Endodermal cell (in vitro differentiated cells): Measurements from ENCODE around the gene AZIN2. TPM values are rescaled to one million over a fixed set of nuclear protein-coding genes. Genes with fewer than 3 reads are reported as not detected.

Experiments
- DNase-seq: peaks from one replicate; pipeline ENCODE4 v3.0.0-alpha.2; 2017
- H3K27ac ChIP-seq: 2 replicates; pipeline ENCODE4 v1.5.1; 2013; ENCODE audit warnings: mild to moderate bottlenecking, low read depth, low read length, moderate library complexity
- H3K27me3 ChIP-seq: 2 replicates; pipeline ENCODE4 v1.6.1; 2013; ENCODE audit warnings: mild to moderate bottlenecking, low read length, moderate library complexity; ENCODE audit not compliant: insufficient read depth, control insufficient read depth, poor library complexity, severe bottlenecking
- H3K36me3 ChIP-seq: 2 replicates; pipeline ENCODE4 v1.7.0; 2013; ENCODE audit warnings: mild to moderate bottlenecking, low read length, moderate library complexity; ENCODE audit not compliant: control insufficient read depth, insufficient read depth
- H3K4me1 ChIP-seq: one replicate; pipeline ENCODE4 v1.7.0; 2013; ENCODE audit warnings: low read length; ENCODE audit not compliant: control insufficient read depth, insufficient read depth
- H3K4me3 ChIP-seq: 2 replicates; pipeline ENCODE4 v1.5.1; 2013; ENCODE audit warnings: mild to moderate bottlenecking, low read length, moderate library complexity
- H3K9ac ChIP-seq: 2 replicates; pipeline ENCODE4 v1.6.1; 2013; ENCODE audit warnings: mild to moderate bottlenecking, low read length, moderate library complexity; ENCODE audit not compliant: poor library complexity, severe bottlenecking; ENCODE audit errors: extremely low read depth
- H3K9me3 ChIP-seq: 2 replicates; pipeline ENCODE4 v1.6.1; 2013; ENCODE audit warnings: mild to moderate bottlenecking, low read length, moderate library complexity; ENCODE audit not compliant: control insufficient read depth
- H3K27ac Mint-ChIP-seq: 2 replicates; pipeline ENCODE4 v1.8.0; 2020; ENCODE audit warnings: mixed read lengths
- H3K27me3 Mint-ChIP-seq: 2 replicates; pipeline ENCODE4 v1.8.0; 2021; ENCODE audit warnings: mild to moderate bottlenecking, mixed read lengths; ENCODE audit not compliant: insufficient read depth
- H3K36me3 Mint-ChIP-seq: 2 replicates; pipeline ENCODE4 v1.8.0; 2020; ENCODE audit warnings: low read depth, mixed read lengths
- H3K4me1 Mint-ChIP-seq: 2 replicates; pipeline ENCODE4 v1.8.0; 2020; ENCODE audit warnings: mixed read lengths
- H3K4me3 Mint-ChIP-seq: 2 replicates; pipeline ENCODE4 v1.8.0; 2020; ENCODE audit warnings: mild to moderate bottlenecking, moderate library complexity, mixed read lengths
- H3K9me3 Mint-ChIP-seq: 2 replicates; pipeline ENCODE4 v1.8.0; 2020; ENCODE audit warnings: mild to moderate bottlenecking, mixed read lengths
- CTCF ChIP-seq: fragments of 200-600 bp; sonication (generic); conservative IDR thresholded peaks from 2 replicates; pipeline ENCODE4 v1.5.0; 2021; ENCODE audit warnings: antibody characterized with exemption, mild to moderate bottlenecking
- WGBS, 2 experiments: methylation state at CpG; one replicate each; pipeline versions ENCODE4 v1.1.5 to v1.1.7; 2013; ENCODE audit warnings: missing lambda C conversion rate in 2 of 2, mixed read lengths in 1 of 2; ENCODE audit not compliant: insufficient coverage in 1 of 2, insufficient read length in 1 of 2; 5-methylcytosine and 5-hydroxymethylcytosine counted together
- total RNA-seq, 2 donors: library from RNA; stranded (reverse); fragmentation: NEBNext Ultra II Directional in 1 of 2; extraction: Animal tissue kit (Norgen Biotek cat#: 25700) in 1 of 2; gene quantifications; 2 replicates in 1 of 2; 3 replicates in 1 of 2; pipeline ENCODE4 v1.2.1, GENCODE V29; 2021

Gene AZIN2
- total RNA-seq, 2 donors from 2014 or later, result 1.7 to 3.0 TPM

- Histone ChIP-seq H3K36me3 (no peaks in the 10 kb centered on the region), H3K4me3 (no peak overlapping the region), H3K27ac (peak overlapping the region; percentile 37), H3K27me3 (no peaks in the 10 kb centered on the region), H3K9ac (no peak overlapping the region), H3K9me3 (no peaks in the 10 kb centered on the region), H3K4me1 (no peaks in the 10 kb centered on the region)
- peak; percentile 84 for DNase-seq
- H3K27me3 Mint-ChIP-seq, result no peaks in the 10 kb centered on the region
- no peaks in the 10 kb centered on the region for H3K9me3 Mint-ChIP-seq
- no peaks in the 10 kb centered on the region for H3K36me3 Mint-ChIP-seq
- no peak overlapping the region for H3K4me3 Mint-ChIP-seq
- H3K4me1 Mint-ChIP-seq, result peaks cover 11% of the 10 kb centered on the region
- 59 to 72% methylated on average over 8 to 9 of the region's 9 CpGs for WGBS, 2 experiments
- peak overlapping the region; percentile 59 for H3K27ac Mint-ChIP-seq
- TF ChIP-seq CTCF, result peak; percentile 48
These were observed 59.5 kb downstream of the AZIN2 start for GRCh38 chr1:33140153-33141149.

DNA sequence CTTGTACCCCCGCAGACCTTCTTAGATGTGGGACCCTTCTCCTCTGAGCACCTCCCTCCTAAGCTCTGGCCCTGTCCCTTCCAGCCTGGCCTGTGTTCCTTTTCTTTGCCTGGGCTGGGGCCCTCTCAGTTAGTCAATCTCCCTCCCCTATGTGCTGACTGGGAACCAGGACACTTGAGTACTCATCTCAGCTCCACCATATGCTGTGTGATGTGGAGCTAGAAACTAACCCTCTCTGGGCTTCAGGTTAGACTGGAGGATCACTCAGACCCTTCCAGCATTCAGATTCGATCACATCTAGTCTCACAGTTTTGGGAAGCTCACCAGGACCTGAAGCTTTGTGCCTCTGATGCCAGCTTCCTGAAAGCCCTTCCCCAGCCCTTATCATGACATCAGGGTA is 60.3 kb downstream of the AZIN2 start:
- H3K36me3 Mint-ChIP-seq, result no peaks in the 10 kb centered on the region
- no peak for DNase-seq
- no peaks in the 10 kb centered on the region for H3K27me3 Mint-ChIP-seq
- Histone ChIP-seq H3K9me3 (no peaks in the 10 kb centered on the region), H3K4me1 (no peaks in the 10 kb centered on the region), H3K27me3 (no peaks in the 10 kb centered on the region), H3K9ac (no peak overlapping the region), H3K27ac (no peak overlapping the region), H3K36me3 (no peaks in the 10 kb centered on the region), H3K4me3 (no peak overlapping the region)
- H3K4me3 Mint-ChIP-seq, result no peak overlapping the region
- no peaks in the 10 kb centered on the region for H3K9me3 Mint-ChIP-seq
- H3K4me1 Mint-ChIP-seq, result peaks cover 11% of the 10 kb centered on the region
- TF ChIP-seq CTCF, result no peak
- 88 to 94% methylated on average over 2 of the region's 2 CpGs for WGBS, 2 experiments
- peak overlapping the region; percentile 59 for H3K27ac Mint-ChIP-seq

DNA sequence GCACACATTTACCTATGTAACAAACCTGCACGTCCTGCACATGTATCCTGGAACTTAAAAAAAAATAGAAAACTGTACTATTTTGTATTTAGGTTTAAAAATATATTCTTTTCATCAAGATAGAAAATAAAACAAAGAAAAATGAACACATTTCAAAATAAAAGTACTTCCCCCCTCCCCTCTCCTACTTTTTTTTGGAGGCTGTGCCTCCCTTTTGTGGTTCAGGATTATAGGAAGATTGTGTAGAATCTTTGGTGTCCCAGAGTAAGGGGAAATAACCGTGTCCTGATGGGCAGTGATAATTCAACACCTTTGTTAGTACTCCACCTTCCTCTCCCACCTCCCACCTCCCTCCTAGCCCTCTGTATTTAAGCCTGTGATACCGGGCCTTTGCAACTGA is 60.8 kb downstream of the AZIN2 start:
- 77% methylated on average over 2 of the region's 3 CpGs; no CpG with 5 or more reads in 1 of the 2 experiments for WGBS, 2 experiments
- Histone ChIP-seq H3K4me1 (no peaks in the 10 kb centered on the region), H3K36me3 (no peaks in the 10 kb centered on the region), H3K9ac (no peak overlapping the region), H3K4me3 (no peak overlapping the region), H3K27ac (no peak overlapping the region), H3K9me3 (no peaks in the 10 kb centered on the region), H3K27me3 (no peaks in the 10 kb centered on the region)
- Mint-ChIP-seq H3K27ac (no peak overlapping the region), H3K36me3 (peaks cover 3% of the 10 kb centered on the region), H3K4me3 (no peak overlapping the region), H3K4me1 (peaks cover 11% of the 10 kb centered on the region), H3K27me3 (no peaks in the 10 kb centered on the region), H3K9me3 (no peaks in the 10 kb centered on the region)
- DNase-seq, result no peak
- TF ChIP-seq CTCF, result no peak
